ENCODE measurements around the gene CCDC83.

GRCh38 chr11:85829172-85829571 is 26.0 kb upstream of the CCDC83 start:
- TF ChIP-seq EZH2 (IDR thresholded peaks at IDR 0.05) (no peak), EZH2phosphoT487 (IDR thresholded peaks at IDR 0.05) (no peak)
- TF ChIP-seq, protein P1, sequence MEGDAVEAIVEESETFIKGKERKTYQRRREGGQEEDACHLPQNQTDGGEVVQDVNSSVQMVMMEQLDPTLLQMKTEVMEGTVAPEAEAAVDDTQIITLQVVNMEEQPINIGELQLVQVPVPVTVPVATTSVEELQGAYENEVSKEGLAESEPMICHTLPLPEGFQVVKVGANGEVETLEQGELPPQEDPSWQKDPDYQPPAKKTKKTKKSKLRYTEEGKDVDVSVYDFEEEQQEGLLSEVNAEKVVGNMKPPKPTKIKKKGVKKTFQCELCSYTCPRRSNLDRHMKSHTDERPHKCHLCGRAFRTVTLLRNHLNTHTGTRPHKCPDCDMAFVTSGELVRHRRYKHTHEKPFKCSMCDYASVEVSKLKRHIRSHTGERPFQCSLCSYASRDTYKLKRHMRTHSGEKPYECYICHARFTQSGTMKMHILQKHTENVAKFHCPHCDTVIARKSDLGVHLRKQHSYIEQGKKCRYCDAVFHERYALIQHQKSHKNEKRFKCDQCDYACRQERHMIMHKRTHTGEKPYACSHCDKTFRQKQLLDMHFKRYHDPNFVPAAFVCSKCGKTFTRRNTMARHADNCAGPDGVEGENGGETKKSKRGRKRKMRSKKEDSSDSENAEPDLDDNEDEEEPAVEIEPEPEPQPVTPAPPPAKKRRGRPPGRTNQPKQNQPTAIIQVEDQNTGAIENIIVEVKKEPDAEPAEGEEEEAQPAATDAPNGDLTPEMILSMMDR (IDR thresholded peaks at IDR 0.05): no peak

All from neural progenitor cell (in vitro differentiated cells).